Iris pigment epithelial cell (primary cell): ENCODE data around the gene GSTM3.
"Not testable (repeated sequence)": the region's sequence is repeated elsewhere in the genome, so short reads cannot be mapped to it uniquely, and the experiment has no call there.

Source experiments
- DNase-seq: peaks from one replicate; pipeline ENCODE4 v3.0.0-alpha.2; 2011; ENCODE audit warnings: low read depth

The GSTM3 gene

GRCh38 chr1:109697861-109698260 lies 43.0 kb downstream of the GSTM3 start:
- DNase-seq, result not testable (repeated sequence)

- DNase-seq, result no peak
Measured at GRCh38 chr1:109697066-109697465, 43.8 kb downstream of the GSTM3 start.

- DNase-seq, result not testable (repeated sequence)
Measured at GRCh38 chr1:109695138-109695537, 45.7 kb downstream of the GSTM3 start.

GRCh38 chr1:109694400-109694799 lies 46.4 kb downstream of the GSTM3 start:
- DNase-seq, result not testable (repeated sequence)

GRCh38 chr1:109691759-109692158 lies 49.1 kb downstream of the GSTM3 start:
- DNase-seq, result no peak

- DNase-seq, result no peak
Measured at GRCh38 chr1:109689844-109690405, 50.9 kb downstream of the GSTM3 start.

GRCh38 chr1:109687641-109688499 lies 53.0 kb downstream of the GSTM3 start, which contains the start of gene GSTM1:
GSTM1 (plus strand) TSS chr1:109687817; CDS start chr1:109687874, 57 bp downstream.
- no peak for DNase-seq

- DNase-seq, result not testable (repeated sequence)
Measured at GRCh38 chr1:109687109-109687508, 53.7 kb downstream of the GSTM3 start.

- not testable (repeated sequence) for DNase-seq
Measured at GRCh38 chr1:109685890-109686289, 54.9 kb downstream of the GSTM3 start.

GRCh38 chr1:109685399-109685798 lies 55.4 kb downstream of the GSTM3 start:
- DNase-seq, result not testable (repeated sequence)

GRCh38 chr1:109684777-109685176 lies 56.1 kb downstream of the GSTM3 start:
- not testable (repeated sequence) for DNase-seq
